MM.1S (cell line): ENCODE measurements around the gene PLIN1.

ENCODE experiments used
- DNase-seq: peaks from one replicate; pipeline ENCODE4 v3.0.0-alpha.2; 2015
- H2AFZ ChIP-seq: fragments of 300-600 bp; sonication (generic); 2 replicates; pipeline ENCODE4 v1.6.0; 2016; ENCODE audit warnings: antibody characterized with exemption, low read length
- H3F3A ChIP-seq: fragments of 300-600 bp; sonication (generic); 2 replicates; pipeline ENCODE4 v1.6.1; 2016; ENCODE audit warnings: mild to moderate bottlenecking, antibody characterized with exemption, low read length, moderate library complexity, mixed read lengths; ENCODE audit not compliant: insufficient read depth
- H3K27ac ChIP-seq: fragments of 300-600 bp; sonication (generic); 2 replicates; pipeline ENCODE4 v1.5.1; 2016; ENCODE audit warnings: mild to moderate bottlenecking, low read length
- H3K27me3 ChIP-seq: fragments of 300-600 bp; sonication (generic); replicated peaks from 2 replicates; pipeline ENCODE4 v1.6.0; 2016; ENCODE audit warnings: low read length; ENCODE audit not compliant: insufficient read depth
- H3K36me3 ChIP-seq: fragments of 300-600 bp; sonication (generic); replicated peaks from 2 replicates; pipeline ENCODE4 v1.6.1; 2016; ENCODE audit warnings: mild to moderate bottlenecking, low read length, mixed read lengths; ENCODE audit not compliant: insufficient read depth
- H3K4me1 ChIP-seq: fragments of 300-600 bp; sonication (generic); 2 replicates; pipeline ENCODE4 v1.6.1; 2016; ENCODE audit warnings: low read length, mixed read lengths
- H3K4me2 ChIP-seq: fragments of 300-600 bp; sonication (generic); 2 replicates; pipeline ENCODE4 v1.6.0; 2016; ENCODE audit warnings: low read depth, low read length
- H3K4me3 ChIP-seq: fragments of 300-600 bp; sonication (generic); 2 replicates; pipeline ENCODE4 v1.5.1; 2016; ENCODE audit warnings: low read length, mixed read lengths
- H3K79me2 ChIP-seq: fragments of 300-600 bp; sonication (generic); 2 replicates; pipeline ENCODE4 v1.6.1; 2016; ENCODE audit warnings: mixed run types, low read length, mixed read lengths
- H3K9ac ChIP-seq: fragments of 300-600 bp; sonication (generic); 2 replicates; pipeline ENCODE4 v1.6.1; 2016; ENCODE audit warnings: low read length, mixed read lengths
- H3K9me2 ChIP-seq: fragments of 300-600 bp; sonication (generic); replicated peaks from 2 replicates; pipeline ENCODE4 v1.6.1; 2016; ENCODE audit warnings: mild to moderate bottlenecking, low read length, mixed read lengths; ENCODE audit not compliant: insufficient read depth
- H3K9me3 ChIP-seq: fragments of 300-600 bp; sonication (generic); replicated peaks from 2 replicates; pipeline ENCODE4 v1.6.1; 2016; ENCODE audit warnings: mild to moderate bottlenecking, low read length, mixed read lengths; ENCODE audit not compliant: insufficient read depth
- H4K20me1 ChIP-seq: fragments of 300-600 bp; sonication (generic); 2 replicates; pipeline ENCODE4 v1.6.1; 2016; ENCODE audit warnings: mild to moderate bottlenecking, low read length, moderate library complexity, mixed read lengths; ENCODE audit not compliant: insufficient read depth
- EZH2 ChIP-seq: fragments of 300-600 bp; sonication (generic); optimal IDR thresholded peaks from 2 replicates; pipeline ENCODE3; 2017; ENCODE audit warnings: low read depth, mild to moderate bottlenecking, antibody characterized with exemption, low read length, mixed read lengths
- EZH2phosphoT487 ChIP-seq: fragments of 300-600 bp; sonication (generic); IDR thresholded peaks from 2 replicates; pipeline ENCODE4 v1.6.1; 2018; ENCODE audit warnings: antibody characterized with exemption, low read length
- TF ChIP-seq, protein P1 (sequence below): fragments of 300-600 bp; sonication (generic); IDR thresholded peaks from 2 replicates; pipeline ENCODE4 v1.5.1; 2016; ENCODE audit warnings: antibody characterized with exemption, low read length, mixed read lengths

PLIN1 gene

GRCh38 chr15:89653578-89653977 lies 25.6 kb downstream of the PLIN1 start:
- no peaks in the 10 kb centered on the region for H3K9me3 ChIP-seq
- H3K4me1 ChIP-seq, result peaks cover 13% of the 10 kb centered on the region
- no peak overlapping the region for H3K4me3 ChIP-seq
- no peaks in the 10 kb centered on the region for H3K79me2 ChIP-seq
- H3K27me3 ChIP-seq, result no peaks in the 10 kb centered on the region
- no peaks in the 10 kb centered on the region for H3K9me2 ChIP-seq
- H3K27ac ChIP-seq, result no peak overlapping the region
- no peak overlapping the region for H2AFZ ChIP-seq
- no peak for DNase-seq
- H3K9ac ChIP-seq, result no peak overlapping the region
- H3K36me3 ChIP-seq, result no peaks in the 10 kb centered on the region
- no peak overlapping the region for H3K4me2 ChIP-seq
- H4K20me1 ChIP-seq, result no peaks in the 10 kb centered on the region
- TF ChIP-seq EZH2, result no peak
- no peak for TF ChIP-seq EZH2phosphoT487
- TF ChIP-seq, protein P1, sequence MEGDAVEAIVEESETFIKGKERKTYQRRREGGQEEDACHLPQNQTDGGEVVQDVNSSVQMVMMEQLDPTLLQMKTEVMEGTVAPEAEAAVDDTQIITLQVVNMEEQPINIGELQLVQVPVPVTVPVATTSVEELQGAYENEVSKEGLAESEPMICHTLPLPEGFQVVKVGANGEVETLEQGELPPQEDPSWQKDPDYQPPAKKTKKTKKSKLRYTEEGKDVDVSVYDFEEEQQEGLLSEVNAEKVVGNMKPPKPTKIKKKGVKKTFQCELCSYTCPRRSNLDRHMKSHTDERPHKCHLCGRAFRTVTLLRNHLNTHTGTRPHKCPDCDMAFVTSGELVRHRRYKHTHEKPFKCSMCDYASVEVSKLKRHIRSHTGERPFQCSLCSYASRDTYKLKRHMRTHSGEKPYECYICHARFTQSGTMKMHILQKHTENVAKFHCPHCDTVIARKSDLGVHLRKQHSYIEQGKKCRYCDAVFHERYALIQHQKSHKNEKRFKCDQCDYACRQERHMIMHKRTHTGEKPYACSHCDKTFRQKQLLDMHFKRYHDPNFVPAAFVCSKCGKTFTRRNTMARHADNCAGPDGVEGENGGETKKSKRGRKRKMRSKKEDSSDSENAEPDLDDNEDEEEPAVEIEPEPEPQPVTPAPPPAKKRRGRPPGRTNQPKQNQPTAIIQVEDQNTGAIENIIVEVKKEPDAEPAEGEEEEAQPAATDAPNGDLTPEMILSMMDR, result no peak
- H3F3A ChIP-seq, result peaks cover 11% of the 10 kb centered on the region

DNA sequence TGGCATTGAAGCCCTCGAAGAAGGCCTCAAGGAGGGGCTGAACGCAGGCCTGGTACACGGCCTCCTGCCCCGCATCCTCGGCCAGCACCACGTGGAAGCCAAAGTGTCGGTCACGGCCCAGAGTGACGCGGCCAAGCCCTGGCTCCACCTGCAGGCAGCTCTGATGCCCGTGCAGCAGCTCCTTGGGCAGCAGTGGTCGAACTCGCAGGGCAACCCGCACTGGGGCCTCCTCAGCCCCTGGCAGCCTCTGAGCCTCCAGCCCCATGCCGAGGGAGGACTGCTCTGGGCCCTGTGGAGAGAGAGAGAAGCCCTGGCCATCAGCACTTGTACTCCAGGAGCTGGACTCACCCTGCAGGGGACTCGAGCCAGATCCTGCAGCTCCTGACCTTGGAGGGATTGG lies 26.5 kb downstream of the PLIN1 start:
- no peak overlapping the region for H3K9ac ChIP-seq
- H3K9me3 ChIP-seq, result no peaks in the 10 kb centered on the region
- no peak overlapping the region for H3K4me2 ChIP-seq
- H3K4me1 ChIP-seq, result peaks cover 13% of the 10 kb centered on the region
- TF ChIP-seq EZH2phosphoT487 (no peak), EZH2 (no peak)
- TF ChIP-seq, protein P1, result no peak
- H3K9me2 ChIP-seq, result no peaks in the 10 kb centered on the region
- H4K20me1 ChIP-seq, result no peaks in the 10 kb centered on the region
- no peaks in the 10 kb centered on the region for H3K79me2 ChIP-seq
- no peak overlapping the region for H2AFZ ChIP-seq
- no peak overlapping the region for H3K4me3 ChIP-seq
- H3K36me3 ChIP-seq, result no peaks in the 10 kb centered on the region
- H3F3A ChIP-seq, result peaks cover 11% of the 10 kb centered on the region
- no peak overlapping the region for H3K27ac ChIP-seq
- H3K27me3 ChIP-seq, result no peaks in the 10 kb centered on the region
- no peak for DNase-seq

DNA sequence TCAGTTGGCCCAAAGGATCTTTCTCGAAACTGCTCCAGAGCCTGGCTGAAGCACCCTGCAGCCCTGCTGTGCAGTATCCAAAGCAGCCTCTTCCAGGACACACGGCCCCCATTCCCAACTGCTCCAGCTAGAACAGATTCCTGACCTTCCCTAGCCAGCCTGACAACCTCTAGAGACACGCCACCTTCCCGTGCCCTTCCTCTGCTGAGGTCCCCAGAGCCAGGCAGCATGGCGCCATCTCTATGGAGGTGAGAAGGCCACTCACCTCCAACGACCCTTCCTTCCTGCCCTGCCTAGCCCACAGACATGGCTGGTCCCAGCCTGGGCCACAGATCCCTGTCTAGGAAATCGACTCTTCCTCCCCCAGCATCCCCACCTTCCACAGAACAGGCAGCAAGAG lies 27.0 kb downstream of the PLIN1 start:
- Histone ChIP-seq H2AFZ (no peak overlapping the region), H3K36me3 (no peaks in the 10 kb centered on the region), H3K4me1 (peaks cover 17% of the 10 kb centered on the region), H3K4me3 (no peak overlapping the region), H3K79me2 (no peaks in the 10 kb centered on the region), H3K9ac (no peak overlapping the region), H3K9me2 (no peaks in the 10 kb centered on the region), H3K27me3 (no peaks in the 10 kb centered on the region), H3K4me2 (no peak overlapping the region), H3F3A (peaks cover 11% of the 10 kb centered on the region), H3K9me3 (no peaks in the 10 kb centered on the region), H3K27ac (no peak overlapping the region), H4K20me1 (no peaks in the 10 kb centered on the region)
- TF ChIP-seq, protein P1, result no peak
- TF ChIP-seq EZH2, result no peak
- no peak for TF ChIP-seq EZH2phosphoT487
- DNase-seq, result no peak
